Neural cell (in vitro differentiated cells): ENCODE data around the gene ASPSCR1. TPM values are rescaled to one million over a fixed set of nuclear protein-coding genes. Genes with fewer than 3 reads are reported as not detected.

Experiments used
- H2AFZ ChIP-seq: fragments of 200-600, 300-800 bp; sonication (generic), shearing (Covaris generic); 2 replicates; pipeline ENCODE4 v1.6.0; 2014; ENCODE audit warnings: low read depth, mild to moderate bottlenecking, antibody characterized with exemption, low read length, moderate library complexity
- H3F3A ChIP-seq: fragments of 200-600 bp; shearing (Covaris generic); 2 replicates; pipeline ENCODE4 v1.6.1; 2016; ENCODE audit warnings: mild to moderate bottlenecking, moderate library complexity, mixed read lengths, antibody characterized with exemption, low read length; ENCODE audit not compliant: insufficient read depth, poor library complexity, severe bottlenecking
- H3K27ac ChIP-seq: fragments of 200-600, 300-800 bp; sonication (generic), shearing (Covaris generic); 2 replicates; pipeline ENCODE4 v1.5.1; 2014; ENCODE audit warnings: mild to moderate bottlenecking, low read length, moderate library complexity
- H3K27me3 ChIP-seq: fragments of 300-800, 200-600 bp; sonication (generic), shearing (Covaris generic); 2 replicates; pipeline ENCODE4 v1.6.0; 2014; ENCODE audit warnings: mild to moderate bottlenecking, low read depth, low read length, moderate library complexity; ENCODE audit not compliant: insufficient read depth
- H3K36me3 ChIP-seq: fragments of 300-800, 200-600 bp; sonication (generic), shearing (Covaris generic); 2 replicates; pipeline ENCODE4 v1.5.1; 2014; ENCODE audit warnings: mild to moderate bottlenecking, antibody characterized with exemption, low read length, moderate library complexity; ENCODE audit not compliant: insufficient read depth
- H3K4me2 ChIP-seq: fragments of 300-800, 200-600 bp; sonication (generic), shearing (Covaris generic); 2 replicates; pipeline ENCODE4 v1.6.0; 2014; ENCODE audit warnings: mild to moderate bottlenecking, low read length
- H3K4me3 ChIP-seq: fragments of 300-800, 200-600 bp; sonication (generic), shearing (Covaris generic); 2 replicates; pipeline ENCODE4 v1.5.1; 2014; ENCODE audit warnings: mild to moderate bottlenecking, low read length, moderate library complexity
- H3K79me2 ChIP-seq: fragments of 200-600 bp; shearing (Covaris generic); replicated peaks from 2 replicates; pipeline ENCODE4 v1.6.0; 2014; ENCODE audit warnings: mild to moderate bottlenecking, low read length, moderate library complexity; ENCODE audit not compliant: insufficient read depth
- H3K9ac ChIP-seq: fragments of 300-800, 200-600 bp; sonication (generic), shearing (Covaris generic); 2 replicates; pipeline ENCODE4 v1.6.1; 2016; ENCODE audit warnings: mild to moderate bottlenecking, low read length, mixed read lengths
- H3K9me2 ChIP-seq: fragments of 200-600 bp; shearing (Covaris generic); 2 replicates; pipeline ENCODE4 v1.6.1; 2016; ENCODE audit warnings: mild to moderate bottlenecking, low read length, mixed read lengths; ENCODE audit not compliant: insufficient read depth
- H3K9me3 ChIP-seq: fragments of 200-600, 300-800 bp; sonication (generic), shearing (Covaris generic); 2 replicates; pipeline ENCODE4 v1.6.1; 2016; ENCODE audit warnings: mild to moderate bottlenecking, mixed run types, low read length, moderate library complexity, mixed read lengths
- H4K20me1 ChIP-seq: fragments of 200-600 bp; shearing (Covaris generic); 2 replicates; pipeline ENCODE4 v1.6.1; 2016; ENCODE audit warnings: mild to moderate bottlenecking, mixed run types; ENCODE audit not compliant: insufficient read depth
- EP300 ChIP-seq: fragments of 450-650 bp; conservative IDR thresholded peaks from 2 replicates; pipeline ENCODE4 v1.6.1; 2014; ENCODE audit warnings: antibody characterized with exemption, mild to moderate bottlenecking, moderate library complexity; ENCODE audit not compliant: poor library complexity, severe bottlenecking
- EZH2 ChIP-seq: fragments of 200-600, 300-800 bp; shearing (Covaris generic), sonication (generic); IDR thresholded peaks from 2 replicates; pipeline ENCODE4 v1.6.1; 2014; ENCODE audit warnings: antibody characterized with exemption, low read length, borderline replicate concordance, mild to moderate bottlenecking; ENCODE audit not compliant: insufficient read depth, poor library complexity, severe bottlenecking
- MXI1 ChIP-seq: fragments of 450-650 bp; conservative IDR thresholded peaks from 2 replicates; pipeline ENCODE4 v1.6.1; 2014; ENCODE audit warnings: antibody characterized with exemption, mild to moderate bottlenecking; ENCODE audit not compliant: poor library complexity, severe bottlenecking
- POLR2AphosphoS5 ChIP-seq: IDR thresholded peaks from 2 replicates; pipeline ENCODE4 v1.6.1; 2012
- RAD21 ChIP-seq: fragments of 450-650 bp; conservative IDR thresholded peaks from 2 replicates; pipeline ENCODE4 v1.6.1; 2014; ENCODE audit warnings: antibody characterized with exemption, mild to moderate bottlenecking, moderate library complexity
- SMC3 ChIP-seq: fragments of 450-650 bp; conservative IDR thresholded peaks from 2 replicates; pipeline ENCODE4 v1.6.1; 2014; ENCODE audit warnings: antibody characterized with exemption, mild to moderate bottlenecking, moderate library complexity; ENCODE audit not compliant: poor library complexity
- TAF1 ChIP-seq: IDR thresholded peaks from 2 replicates; pipeline ENCODE4 v1.6.1; 2012; ENCODE audit warnings: low read depth
- polyA plus RNA-seq: library from polyadenylated mRNA; depleted of rRNA; stranded (reverse); fragments of >200 nt; gene quantifications from 2 replicates; pipeline ENCODE4 v1.2.3, GENCODE V29; 2014
- TF ChIP-seq, protein P1 (sequence below): IDR thresholded peaks from 2 replicates; pipeline ENCODE4 v1.6.1; 2012; ENCODE audit warnings: borderline replicate concordance
- TF ChIP-seq, protein P2 (sequence below): fragments of 450-650 bp; IDR thresholded peaks from 2 replicates; pipeline ENCODE4 v1.5.1; 2014; ENCODE audit warnings: antibody characterized with exemption, mild to moderate bottlenecking, moderate library complexity; ENCODE audit not compliant: poor library complexity, severe bottlenecking

ASPSCR1 gene
- polyA plus RNA-seq, 1 donor from 2014 or later = 28.0 TPM

DNA sequence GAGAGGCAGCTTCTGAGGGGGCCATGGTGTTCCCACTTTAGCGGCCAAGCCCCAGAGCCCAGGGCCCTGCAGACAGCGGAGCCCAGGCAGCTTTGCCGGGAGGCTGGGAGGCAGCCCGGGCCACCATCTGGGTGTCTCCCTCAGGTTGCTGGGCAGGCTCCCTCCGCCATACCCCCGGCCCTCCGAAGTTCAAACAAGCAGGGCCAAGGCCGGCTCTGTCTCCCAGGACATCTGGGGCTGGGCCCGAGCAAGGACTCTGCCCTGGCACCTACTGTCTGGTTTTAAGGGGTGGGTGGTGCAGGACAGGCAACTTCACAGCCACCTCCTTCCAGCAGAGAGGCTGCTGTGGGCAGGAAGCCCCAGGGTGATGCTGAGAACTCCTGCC is 85.5 kb downstream of the ASPSCR1 start:
- Histone ChIP-seq H3K36me3 (no peaks in the 10 kb centered on the region), H4K20me1 (no peaks in the 10 kb centered on the region), H3K4me3 (no peak overlapping the region), H3K9ac (no peak overlapping the region), H2AFZ (no peak overlapping the region), H3F3A (no peaks in the 10 kb centered on the region), H3K27me3 (no peaks in the 10 kb centered on the region), H3K79me2 (no peaks in the 10 kb centered on the region), H3K9me3 (no peaks in the 10 kb centered on the region), H3K4me2 (no peak overlapping the region), H3K27ac (no peak overlapping the region), H3K9me2 (no peaks in the 10 kb centered on the region)
- TF ChIP-seq TAF1 (no peak), SMC3 (no peak), EZH2 (no peak)

DNA sequence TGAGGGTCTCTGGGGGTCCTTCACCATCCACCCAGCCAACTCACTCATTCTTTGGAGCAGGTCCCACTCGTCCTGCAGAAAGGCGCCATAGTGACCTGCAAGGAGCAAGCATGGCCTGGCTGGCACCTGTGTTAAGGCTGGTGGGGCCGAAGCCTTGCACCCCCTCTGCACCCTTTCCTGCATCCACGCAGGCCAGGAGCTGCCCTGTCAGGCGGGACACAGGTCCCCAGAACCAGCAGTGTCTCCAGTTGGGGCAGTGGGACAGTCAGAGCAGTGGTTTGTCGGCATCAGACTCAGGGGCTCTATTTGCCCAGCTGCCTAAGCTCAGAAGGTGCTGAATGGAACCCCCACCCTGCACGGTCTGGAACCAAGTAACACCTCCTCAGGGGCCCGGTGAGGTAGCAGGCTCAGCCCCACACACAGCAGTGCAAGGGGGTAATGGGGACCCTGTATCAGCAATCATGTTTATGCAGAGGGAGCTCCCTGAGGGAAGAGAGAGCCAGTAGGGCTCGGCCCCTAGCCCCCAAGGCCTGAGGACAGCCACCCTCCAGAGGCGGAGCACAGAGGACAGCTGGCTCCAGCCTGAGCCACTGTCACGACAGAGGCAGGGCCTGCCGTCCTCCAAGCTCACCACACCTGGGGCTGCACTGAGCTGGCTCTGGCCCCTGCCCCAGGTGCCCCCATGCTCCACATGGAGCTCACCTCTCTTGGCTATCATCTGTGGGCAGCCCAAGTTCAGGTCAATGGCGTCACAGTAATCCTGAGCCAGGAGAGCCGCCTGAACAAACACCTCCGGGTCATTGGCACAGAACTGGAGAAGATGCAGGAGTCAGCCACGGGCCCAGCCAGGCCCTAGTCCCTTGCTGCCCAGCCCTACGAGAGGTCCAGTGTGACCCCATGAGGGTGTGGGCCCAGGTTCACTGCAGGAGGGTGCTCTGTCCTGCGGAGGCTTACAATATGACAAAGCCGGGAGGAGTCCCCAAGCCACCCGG is 86.3 kb downstream of the ASPSCR1 start:
- Histone ChIP-seq H3K9me2 (no peaks in the 10 kb centered on the region), H3K9me3 (no peaks in the 10 kb centered on the region), H4K20me1 (no peaks in the 10 kb centered on the region), H3K27ac (no peak overlapping the region), H3K36me3 (no peaks in the 10 kb centered on the region), H3K79me2 (no peaks in the 10 kb centered on the region), H3K4me3 (peak overlapping the region; percentile 94), H2AFZ (no peak overlapping the region), H3K9ac (no peak overlapping the region), H3K27me3 (no peaks in the 10 kb centered on the region), H3K4me2 (no peak overlapping the region), H3F3A (no peaks in the 10 kb centered on the region)
- TF ChIP-seq EP300 = no peak

DNA sequence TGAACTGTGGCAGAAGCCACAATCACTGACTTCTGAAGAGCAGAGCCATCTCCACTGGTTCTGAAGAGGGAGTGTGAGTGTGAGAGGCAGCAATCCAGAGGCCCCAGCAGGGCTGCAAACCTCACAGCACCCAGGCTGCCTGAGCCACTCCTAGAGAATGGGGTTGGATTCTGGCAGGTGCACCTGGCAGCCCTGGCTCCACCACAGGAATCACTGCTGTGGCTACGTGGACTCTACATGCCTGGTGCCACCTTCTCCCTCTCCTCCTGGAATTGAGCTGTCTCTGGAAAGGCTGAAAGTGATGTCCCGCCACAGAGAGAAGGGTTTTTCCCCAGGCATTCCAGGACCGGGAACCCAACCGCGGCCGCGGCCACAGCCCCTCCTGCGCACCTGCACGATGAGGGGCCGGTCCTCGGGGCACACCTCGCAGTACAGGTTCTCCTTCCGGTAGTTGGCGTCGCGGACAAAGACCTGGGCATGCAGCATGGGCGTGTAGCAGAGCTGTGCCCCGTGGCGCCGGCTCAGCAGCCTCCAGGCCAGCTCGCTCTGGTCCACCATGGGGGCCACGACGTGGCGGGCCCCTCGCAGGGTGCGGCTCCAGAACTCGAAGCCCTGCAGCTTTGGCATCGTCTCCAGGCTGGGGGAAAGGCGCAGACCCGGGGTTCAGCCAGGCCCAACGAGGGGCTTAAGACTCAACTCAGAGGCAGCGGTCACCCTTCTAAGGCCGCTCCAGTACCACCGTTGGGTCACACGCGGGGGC is 87.2 kb downstream of the ASPSCR1 start:
- no peaks in the 10 kb centered on the region for H3K79me2 ChIP-seq
- peak overlapping the region; percentile 61 for H3K4me2 ChIP-seq
- no peaks in the 10 kb centered on the region for H3K9me2 ChIP-seq
- H3K4me3 ChIP-seq = peak overlapping the region; percentile 94
- H3K9me3 ChIP-seq = no peaks in the 10 kb centered on the region
- H3F3A ChIP-seq = no peaks in the 10 kb centered on the region
- peak overlapping the region; percentile 72 for H3K9ac ChIP-seq
- TF ChIP-seq EP300 = no peak
- TF ChIP-seq, protein P1, sequence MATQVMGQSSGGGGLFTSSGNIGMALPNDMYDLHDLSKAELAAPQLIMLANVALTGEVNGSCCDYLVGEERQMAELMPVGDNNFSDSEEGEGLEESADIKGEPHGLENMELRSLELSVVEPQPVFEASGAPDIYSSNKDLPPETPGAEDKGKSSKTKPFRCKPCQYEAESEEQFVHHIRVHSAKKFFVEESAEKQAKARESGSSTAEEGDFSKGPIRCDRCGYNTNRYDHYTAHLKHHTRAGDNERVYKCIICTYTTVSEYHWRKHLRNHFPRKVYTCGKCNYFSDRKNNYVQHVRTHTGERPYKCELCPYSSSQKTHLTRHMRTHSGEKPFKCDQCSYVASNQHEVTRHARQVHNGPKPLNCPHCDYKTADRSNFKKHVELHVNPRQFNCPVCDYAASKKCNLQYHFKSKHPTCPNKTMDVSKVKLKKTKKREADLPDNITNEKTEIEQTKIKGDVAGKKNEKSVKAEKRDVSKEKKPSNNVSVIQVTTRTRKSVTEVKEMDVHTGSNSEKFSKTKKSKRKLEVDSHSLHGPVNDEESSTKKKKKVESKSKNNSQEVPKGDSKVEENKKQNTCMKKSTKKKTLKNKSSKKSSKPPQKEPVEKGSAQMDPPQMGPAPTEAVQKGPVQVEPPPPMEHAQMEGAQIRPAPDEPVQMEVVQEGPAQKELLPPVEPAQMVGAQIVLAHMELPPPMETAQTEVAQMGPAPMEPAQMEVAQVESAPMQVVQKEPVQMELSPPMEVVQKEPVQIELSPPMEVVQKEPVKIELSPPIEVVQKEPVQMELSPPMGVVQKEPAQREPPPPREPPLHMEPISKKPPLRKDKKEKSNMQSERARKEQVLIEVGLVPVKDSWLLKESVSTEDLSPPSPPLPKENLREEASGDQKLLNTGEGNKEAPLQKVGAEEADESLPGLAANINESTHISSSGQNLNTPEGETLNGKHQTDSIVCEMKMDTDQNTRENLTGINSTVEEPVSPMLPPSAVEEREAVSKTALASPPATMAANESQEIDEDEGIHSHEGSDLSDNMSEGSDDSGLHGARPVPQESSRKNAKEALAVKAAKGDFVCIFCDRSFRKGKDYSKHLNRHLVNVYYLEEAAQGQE = no peak
- no peak for TF ChIP-seq POLR2AphosphoS5
- TF ChIP-seq, protein P2, sequence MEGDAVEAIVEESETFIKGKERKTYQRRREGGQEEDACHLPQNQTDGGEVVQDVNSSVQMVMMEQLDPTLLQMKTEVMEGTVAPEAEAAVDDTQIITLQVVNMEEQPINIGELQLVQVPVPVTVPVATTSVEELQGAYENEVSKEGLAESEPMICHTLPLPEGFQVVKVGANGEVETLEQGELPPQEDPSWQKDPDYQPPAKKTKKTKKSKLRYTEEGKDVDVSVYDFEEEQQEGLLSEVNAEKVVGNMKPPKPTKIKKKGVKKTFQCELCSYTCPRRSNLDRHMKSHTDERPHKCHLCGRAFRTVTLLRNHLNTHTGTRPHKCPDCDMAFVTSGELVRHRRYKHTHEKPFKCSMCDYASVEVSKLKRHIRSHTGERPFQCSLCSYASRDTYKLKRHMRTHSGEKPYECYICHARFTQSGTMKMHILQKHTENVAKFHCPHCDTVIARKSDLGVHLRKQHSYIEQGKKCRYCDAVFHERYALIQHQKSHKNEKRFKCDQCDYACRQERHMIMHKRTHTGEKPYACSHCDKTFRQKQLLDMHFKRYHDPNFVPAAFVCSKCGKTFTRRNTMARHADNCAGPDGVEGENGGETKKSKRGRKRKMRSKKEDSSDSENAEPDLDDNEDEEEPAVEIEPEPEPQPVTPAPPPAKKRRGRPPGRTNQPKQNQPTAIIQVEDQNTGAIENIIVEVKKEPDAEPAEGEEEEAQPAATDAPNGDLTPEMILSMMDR = no peak
- no peak for TF ChIP-seq SMC3
- TF ChIP-seq RAD21 = no peak
- TF ChIP-seq MXI1 = no peak
- no peak for TF ChIP-seq TAF1
- TF ChIP-seq EZH2 = no peak
- no peak overlapping the region for H3K27ac ChIP-seq
- no peaks in the 10 kb centered on the region for H3K27me3 ChIP-seq
- H2AFZ ChIP-seq = no peak overlapping the region
- H4K20me1 ChIP-seq = no peaks in the 10 kb centered on the region
- no peaks in the 10 kb centered on the region for H3K36me3 ChIP-seq
